ENCODE measurements around the gene RHOV.

GRCh38 chr15:40921949-40922607, 48.0 kb upstream of the RHOV start:
- TF ChIP-seq EP300 (IDR thresholded peaks at IDR 0.05) = no peak
- no peak for TF ChIP-seq CTCF (IDR thresholded peaks at IDR 0.05)
- TF ChIP-seq POLR2A (IDR thresholded peaks at IDR 0.05) = no peak
- TF ChIP-seq POLR2AphosphoS5 (IDR thresholded peaks at IDR 0.05) = no peak

Measured in stomach (tissue), 4 donors.